Skeletal muscle cell (primary cell): ENCODE results near the gene CFAP99.
"Not testable (repeated sequence)": the region's sequence is repeated elsewhere in the genome, so short reads cannot be mapped to it uniquely, and the experiment has no call there.

ENCODE experiments used
- DNase-seq: peaks from one replicate; pipeline ENCODE4 v3.0.0-alpha.2; 2010; ENCODE audit warnings: low read depth
- H3K4me3 ChIP-seq: 2 replicates; pipeline ENCODE4 v1.5.1; 2011; ENCODE audit warnings: low read depth, mild to moderate bottlenecking, control low read depth, low read length, moderate library complexity

The CFAP99 gene

DNA sequence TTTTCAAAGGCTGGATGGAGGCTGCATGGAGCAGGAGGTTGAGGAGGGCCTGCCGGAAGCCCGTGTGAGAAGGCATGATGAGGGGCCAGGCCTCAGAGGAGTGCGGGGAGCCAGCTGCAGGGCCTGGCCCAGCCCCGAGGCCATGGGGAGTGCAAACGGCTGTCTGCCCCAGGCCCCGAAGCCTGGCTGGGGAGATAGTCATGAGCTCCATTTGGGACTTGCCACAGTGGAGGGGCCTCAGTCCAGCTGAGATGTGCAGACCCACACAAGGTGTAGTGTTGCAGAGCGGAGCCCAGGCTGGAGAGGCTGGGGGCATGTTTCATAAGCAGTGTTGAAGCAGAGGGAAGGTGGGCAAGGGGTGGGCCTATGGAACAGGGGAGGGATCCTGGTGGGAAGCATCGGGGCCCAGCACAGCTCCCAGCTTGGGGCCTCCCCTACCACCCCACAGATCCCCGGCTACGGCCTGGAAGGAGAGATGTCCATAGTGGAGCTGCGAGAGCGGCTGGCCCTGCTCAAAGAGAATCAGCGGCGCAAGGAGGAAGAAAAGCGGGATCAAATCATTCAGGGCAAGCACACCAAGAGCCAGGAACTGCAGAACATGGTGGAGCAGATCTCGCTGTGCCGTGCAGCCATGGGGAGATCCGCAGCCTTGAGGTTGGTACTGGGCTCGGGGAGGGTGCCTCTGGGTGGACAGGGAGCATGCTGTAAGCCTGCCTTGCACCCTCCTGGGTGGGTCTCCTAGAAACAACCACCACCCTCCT, 41.0 kb downstream of the CFAP99 start:
- no peak for DNase-seq
- no peak overlapping the region for H3K4me3 ChIP-seq

DNA sequence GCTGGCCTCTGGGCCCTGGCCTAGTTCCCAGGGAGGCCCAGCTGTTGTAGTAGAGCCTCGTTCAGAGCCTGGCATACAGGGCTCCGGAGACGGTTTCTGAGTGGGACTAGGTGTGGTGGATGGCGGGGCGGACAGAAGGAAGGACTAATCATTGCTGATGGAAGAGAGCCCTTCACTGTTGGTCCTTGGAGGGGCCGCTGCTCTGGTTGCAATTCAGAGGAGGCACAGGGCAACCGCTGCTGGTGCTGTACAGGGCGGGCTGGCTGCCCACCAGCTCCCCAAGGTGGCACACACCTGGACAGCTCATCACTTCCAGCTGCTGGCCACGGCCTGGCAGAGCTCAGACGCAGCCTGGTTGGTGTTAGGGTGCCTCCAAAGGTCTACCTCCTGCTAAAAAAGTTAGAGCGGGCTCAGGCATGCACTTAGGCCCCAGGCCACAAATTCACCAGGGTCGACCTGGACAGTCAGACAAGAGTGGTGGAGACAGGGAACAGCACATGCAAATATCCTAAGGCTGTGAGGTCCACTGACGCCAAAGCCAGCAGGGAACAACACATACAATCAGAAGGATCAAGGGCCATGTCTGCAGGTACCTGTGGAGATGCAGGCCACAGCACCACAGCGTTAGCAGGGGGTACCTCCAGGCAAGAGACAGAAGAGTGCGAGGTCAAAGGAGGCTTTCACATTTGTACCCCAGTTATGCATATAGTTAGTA, 42.6 kb downstream of the CFAP99 start:
- no peak for DNase-seq
- H3K4me3 ChIP-seq: no peak overlapping the region

DNA sequence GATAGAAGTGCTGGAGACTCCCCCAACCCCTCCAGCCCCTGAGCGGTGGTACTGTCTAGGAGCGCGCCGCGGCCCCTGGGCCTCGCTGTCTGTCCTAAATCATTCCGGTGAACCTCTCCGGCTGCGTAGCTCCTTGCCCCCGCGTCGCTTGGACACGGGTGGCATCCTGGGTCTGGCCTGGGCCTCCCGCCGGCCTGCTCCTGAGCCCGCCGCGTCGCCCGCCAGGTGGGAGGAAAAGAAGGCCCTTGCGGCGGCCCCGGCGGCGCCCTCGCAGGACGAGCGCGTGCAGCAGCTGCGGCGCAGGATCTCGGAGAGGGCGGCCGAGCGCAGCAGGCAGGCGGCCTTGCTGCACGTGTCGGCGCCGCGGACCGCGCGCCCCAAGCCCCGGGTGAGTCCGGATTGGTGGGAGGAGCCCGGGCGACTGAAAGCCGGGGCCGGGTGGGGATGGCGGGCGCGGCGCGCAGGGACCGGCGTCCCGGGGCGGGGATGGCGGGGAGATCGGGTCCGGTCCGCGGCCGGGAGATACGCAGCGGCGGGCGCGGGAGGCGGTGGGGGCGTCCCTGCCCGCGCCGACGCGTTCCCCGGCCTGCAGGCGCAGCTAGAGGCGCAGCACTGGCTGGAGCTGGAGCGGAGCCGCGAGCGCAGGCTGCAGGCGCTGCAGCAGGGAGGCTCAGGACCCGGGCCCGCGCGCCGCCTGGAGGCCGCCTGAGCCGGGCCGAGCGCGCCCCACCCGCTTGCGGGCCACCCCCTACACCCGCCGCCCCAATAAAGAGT, 43.6 kb downstream of the CFAP99 start:
- peak overlapping the region; percentile 46 for H3K4me3 ChIP-seq
- peak; percentile 31 for DNase-seq

DNA sequence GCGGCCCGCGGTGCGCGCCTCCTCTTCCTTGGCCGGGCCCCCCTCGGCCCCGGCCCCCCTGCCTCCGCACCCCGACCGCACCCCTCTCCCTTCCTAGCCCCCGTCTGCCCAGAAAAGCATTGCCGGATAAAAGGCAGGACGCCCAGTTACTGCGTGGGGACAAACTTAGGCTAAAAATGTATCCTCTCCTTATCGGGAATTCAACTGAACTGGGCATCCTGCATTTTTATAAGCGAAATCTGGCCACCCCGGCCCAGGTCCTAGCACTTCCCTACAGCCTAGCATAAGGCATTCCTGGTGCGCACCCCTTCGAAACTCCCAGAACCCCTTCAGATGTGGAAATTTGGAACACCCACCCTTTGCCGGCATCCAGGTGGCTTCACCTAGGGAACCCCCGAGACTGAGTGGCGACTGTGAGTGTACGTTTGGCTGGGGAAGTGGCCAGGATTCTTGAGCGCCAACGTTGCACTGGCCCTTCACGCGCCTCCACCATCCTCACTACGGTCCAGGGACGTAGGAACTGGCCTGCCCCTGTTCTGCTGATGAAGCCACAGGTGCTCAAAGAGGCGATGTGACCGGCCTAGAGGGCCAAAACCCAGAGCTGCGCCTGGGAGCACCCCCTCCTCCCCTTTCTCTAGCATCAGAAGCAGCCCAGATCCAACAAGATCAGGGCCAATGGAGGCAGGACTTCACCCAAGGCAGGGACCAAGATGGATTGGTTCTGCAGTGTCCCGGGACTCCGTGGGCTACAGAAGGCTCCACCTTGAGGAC, 44.4 kb downstream of the CFAP99 start:
- H3K4me3 ChIP-seq: peak overlapping the region; percentile 46
- DNase-seq: no peak

DNA sequence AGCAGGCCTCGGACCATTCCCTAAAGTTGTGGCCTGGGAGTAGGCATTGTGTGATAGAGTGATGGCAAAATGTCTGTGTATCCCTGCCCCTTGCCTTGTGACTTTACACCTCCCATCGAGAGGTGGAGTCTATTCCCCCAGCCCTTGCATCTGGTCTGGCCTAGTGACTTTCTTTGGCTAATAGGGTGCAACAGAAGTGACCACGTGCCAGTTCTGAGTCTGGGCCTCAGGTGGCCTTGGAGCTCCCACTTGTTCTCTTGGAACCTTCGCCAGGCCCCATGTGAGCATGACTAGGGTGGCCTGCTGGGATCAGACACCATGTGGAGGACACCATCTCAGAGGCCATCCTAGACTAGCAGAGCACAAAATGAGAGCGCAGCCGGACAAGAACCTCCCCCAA, 46.3 kb downstream of the CFAP99 start:
- no peak overlapping the region for H3K4me3 ChIP-seq
- DNase-seq: no peak

DNA sequence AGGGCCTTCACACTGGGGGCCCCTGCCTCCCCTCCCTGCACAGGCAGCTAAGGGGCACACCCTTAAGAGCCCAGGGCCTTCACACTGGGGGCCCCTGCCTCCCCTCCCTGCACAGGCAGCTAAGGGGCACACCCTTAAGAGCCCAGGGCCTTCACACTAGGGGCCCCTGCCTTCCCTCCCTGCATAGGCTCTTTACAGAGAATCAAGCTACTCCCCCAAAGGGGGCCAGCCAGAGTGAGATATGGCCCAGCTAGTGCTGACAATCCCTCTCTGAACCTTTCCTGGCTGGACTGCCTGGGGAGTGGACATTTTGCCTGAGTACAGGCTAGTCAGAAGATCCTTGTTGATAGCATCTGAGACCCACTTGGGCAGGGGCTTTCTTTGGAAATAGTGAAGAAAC, 46.8 kb downstream of the CFAP99 start:
- not testable (repeated sequence) for DNase-seq, H3K4me3 ChIP-seq

DNA sequence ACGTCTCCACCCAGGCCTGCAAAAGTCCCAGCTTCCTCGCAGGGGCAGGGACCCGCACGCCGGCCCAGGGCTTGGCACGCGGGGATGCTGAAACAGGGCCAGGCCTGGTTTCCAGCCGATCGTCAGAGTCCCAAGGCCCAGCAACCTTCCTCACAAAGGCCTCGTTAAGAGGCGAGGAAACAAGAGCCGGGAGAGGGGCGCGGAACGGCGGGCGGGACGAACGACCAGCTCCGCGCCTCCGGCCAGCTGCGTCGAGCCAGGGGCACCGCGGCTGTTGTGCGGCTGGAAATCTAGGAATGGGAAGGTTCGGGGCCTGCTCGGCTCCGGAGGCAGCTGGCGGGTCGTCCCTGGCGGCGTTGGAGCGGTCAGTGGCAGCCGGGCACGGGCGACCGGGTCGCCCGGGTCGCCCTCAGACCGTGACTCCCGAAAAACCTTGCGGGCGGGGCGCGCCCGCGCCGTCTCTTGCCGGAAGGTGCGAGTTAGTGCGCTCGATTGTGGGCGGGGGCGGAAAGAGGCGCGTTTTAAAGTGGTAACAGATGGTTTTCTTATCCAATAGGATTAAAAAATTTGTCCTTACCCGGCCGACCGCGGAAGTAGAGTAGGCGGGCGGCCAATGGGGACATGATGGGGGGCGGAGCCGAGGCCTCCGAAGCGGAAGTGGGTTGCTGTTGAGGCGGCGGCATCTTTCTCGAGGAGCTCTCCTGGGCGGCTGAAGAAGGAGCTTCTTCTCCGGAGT, 49.9 kb downstream of the CFAP99 start, which contains the start of gene RNF4:
TSS of gene RNF4 (plus strand) at position 651 of the 736 bp plus-strand sequence. CDS start 21,388 bp downstream, outside the sequence.
- peak; percentile 86 for DNase-seq

DNA sequence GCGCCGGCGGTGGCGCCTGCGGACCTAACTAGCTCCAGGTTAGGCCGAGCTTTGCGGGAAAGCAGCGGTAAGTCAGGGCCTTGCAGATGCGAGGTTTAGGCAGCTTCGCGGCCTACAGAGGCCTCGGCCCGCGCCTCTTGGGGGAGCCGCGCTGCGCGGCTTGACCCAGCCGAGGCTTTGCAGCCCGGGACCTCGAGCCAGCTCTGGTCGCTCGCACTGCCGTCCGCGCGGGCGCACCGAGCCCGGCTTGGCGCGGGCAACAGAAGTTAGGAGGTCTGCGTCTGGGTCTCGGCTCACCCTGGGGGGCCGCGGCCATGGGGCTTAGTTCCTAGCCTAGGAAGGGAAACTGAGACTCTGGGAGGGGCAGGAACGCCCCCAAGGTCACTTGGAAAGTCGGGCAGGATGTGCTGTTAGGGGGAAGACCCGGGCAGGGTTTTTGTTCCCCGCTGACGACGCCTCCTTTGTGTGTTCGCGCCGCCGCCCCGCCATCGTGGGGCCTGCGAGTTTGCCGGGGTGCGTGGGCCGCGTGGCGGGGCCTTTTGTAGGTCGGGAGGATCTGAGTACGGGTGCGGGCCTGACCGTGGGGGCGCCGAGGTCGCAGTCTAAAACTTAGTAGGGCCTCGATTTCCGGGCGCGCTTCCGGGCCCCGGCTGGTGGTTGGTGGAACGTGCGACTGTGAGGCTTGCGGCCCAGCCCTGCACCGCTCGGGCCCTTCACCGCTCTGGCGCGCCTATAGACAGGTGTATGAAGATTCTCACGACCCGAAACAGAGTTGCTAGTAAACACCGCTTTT, 50.6 kb downstream of the CFAP99 start:
- DNase-seq: no peak
- H3K4me3 ChIP-seq: peak overlapping the region; percentile 99

More for the DNA sequence above, 49.9 kb downstream of the CFAP99 start, which contains the start of gene RNF4:
- H3K4me3 ChIP-seq: peak within 1 kb of the TSS; percentile 99

- DNase-seq: no peak
- no peak overlapping the region for H3K4me3 ChIP-seq
Measured at GRCh38 chr4:2470791-2471190, 52.0 kb downstream of the CFAP99 start.

GRCh38 chr4:2472187-2472586, 53.4 kb downstream of the CFAP99 start:
- DNase-seq: no peak
- no peak overlapping the region for H3K4me3 ChIP-seq

DNA sequence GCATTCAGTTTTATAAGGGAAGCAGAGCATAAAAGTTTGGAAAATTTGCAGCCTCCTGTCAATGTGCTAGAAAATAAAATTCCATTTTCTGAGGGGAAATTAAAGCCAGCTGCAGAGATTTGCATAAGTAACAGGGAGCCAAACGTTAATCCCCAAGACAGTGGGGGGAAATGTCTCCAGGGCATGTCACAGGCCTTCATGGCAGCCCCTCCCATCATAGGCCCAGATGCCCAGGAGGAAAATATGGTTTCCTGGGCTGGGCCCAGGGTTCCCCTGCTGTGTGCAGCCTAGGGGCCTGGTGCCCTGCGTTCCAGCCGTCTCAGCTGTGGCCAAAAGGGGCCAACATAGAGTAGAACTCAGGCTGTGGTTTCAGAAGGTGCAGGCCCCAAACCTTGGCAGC, 59.5 kb downstream of the CFAP99 start:
- no peak overlapping the region for H3K4me3 ChIP-seq
- no peak for DNase-seq

DNA sequence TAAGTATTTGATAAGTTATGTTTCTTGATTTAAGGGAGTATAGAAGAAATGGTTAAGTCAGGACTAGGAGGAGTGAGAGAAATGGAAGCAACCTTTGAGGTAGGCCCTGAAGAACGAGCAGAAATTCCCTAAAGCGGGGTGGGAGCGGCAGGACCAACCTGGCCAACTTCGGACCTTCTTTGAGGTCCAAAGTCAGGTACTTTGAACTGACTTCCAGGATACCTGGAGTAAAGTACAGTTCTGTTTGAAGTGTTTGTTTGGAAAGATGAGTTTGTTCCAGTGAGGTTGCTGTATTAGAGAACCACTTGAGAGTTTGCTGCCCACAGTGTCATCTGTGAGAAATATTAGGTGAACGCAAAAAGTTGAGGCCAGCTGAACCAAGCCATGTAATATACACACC, 61.9 kb downstream of the CFAP99 start:
- DNase-seq: no peak
- no peak overlapping the region for H3K4me3 ChIP-seq

DNA sequence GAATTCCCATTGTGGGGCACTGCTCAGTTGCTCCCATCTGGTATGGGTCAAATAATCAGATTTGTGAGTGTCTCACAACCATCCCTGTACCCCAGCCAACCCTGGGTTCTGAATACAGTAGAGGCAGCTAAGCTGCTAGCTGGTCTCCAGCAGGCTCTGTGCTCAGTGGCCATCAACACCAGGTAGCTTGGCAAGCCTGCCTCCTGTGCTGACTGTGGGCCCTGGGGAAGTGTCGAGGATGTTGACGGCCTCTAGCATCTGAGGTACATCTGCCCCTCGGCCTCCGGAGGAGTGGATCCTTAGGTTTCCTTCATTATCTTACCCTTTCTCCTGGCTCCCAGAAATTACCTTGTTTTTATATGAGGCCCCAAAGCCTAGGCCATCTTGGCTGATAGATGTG, 63.4 kb downstream of the CFAP99 start:
- H3K4me3 ChIP-seq: no peak overlapping the region
- DNase-seq: no peak

DNA sequence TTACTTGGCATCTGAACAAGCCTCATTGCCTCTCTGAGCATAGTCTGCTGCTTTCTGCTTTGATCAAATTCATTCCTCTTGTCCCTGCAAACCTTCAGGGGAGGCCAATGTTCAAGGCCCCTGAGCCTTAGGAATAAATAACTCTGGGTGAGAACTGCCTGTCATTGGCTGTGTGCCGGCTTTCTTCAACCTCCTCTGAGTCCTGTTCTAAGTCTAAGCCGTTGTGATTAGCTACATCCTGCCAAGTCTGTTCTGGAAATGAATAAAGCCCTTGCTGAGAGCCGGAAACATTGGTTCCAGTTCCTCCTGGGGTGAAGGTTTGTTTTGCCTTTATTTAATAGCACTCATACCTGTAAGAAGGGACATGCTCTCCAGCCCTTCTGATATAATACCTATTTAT, 63.9 kb downstream of the CFAP99 start:
- no peak overlapping the region for H3K4me3 ChIP-seq
- peak; percentile 38 for DNase-seq

GRCh38 chr4:2483237-2483636, 64.5 kb downstream of the CFAP99 start:
- no peak for DNase-seq
- no peak overlapping the region for H3K4me3 ChIP-seq

GRCh38 chr4:2484185-2484584, 65.4 kb downstream of the CFAP99 start:
- no peak overlapping the region for H3K4me3 ChIP-seq
- no peak for DNase-seq

DNA sequence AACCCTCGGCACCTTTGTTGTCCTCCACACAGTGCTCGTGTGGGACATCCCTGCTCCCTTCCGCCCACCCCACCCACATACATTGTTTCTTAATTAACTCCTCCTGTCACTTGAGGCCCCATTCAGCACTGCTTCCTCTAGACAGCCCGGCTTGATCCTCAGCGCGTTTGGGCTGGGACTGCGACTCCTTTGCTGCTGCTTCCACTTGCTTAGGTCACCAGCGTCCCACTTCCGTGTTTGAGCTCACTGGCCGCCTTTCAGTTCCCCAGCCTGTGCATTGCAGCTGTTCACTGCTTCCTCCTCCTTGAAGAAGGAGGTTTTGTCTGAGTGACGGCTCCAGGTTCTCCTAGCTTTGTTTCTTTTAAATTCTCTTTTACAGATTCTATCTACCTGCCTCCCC, 66.2 kb downstream of the CFAP99 start:
- H3K4me3 ChIP-seq: no peak overlapping the region

GRCh38 chr4:2485956-2486355, 67.2 kb downstream of the CFAP99 start:
- no peak overlapping the region for H3K4me3 ChIP-seq

More for the DNA sequence above, 66.2 kb downstream of the CFAP99 start:
- no peak for DNase-seq

More at GRCh38 chr4:2485956-2486355, 67.2 kb downstream of the CFAP99 start:
- no peak for DNase-seq
